GM19395 (cell line): Measurements from ENCODE around the gene SYT1.

Experiments used
- ATAC-seq: cut with Tn5 transposase; IDR thresholded peaks from one replicate; pipeline ENCODE4 v1.9.1; 2021; ENCODE audit warnings: mild to moderate bottlenecking, moderate library complexity; ENCODE audit not compliant: unreplicated experiment

Gene SYT1

DNA sequence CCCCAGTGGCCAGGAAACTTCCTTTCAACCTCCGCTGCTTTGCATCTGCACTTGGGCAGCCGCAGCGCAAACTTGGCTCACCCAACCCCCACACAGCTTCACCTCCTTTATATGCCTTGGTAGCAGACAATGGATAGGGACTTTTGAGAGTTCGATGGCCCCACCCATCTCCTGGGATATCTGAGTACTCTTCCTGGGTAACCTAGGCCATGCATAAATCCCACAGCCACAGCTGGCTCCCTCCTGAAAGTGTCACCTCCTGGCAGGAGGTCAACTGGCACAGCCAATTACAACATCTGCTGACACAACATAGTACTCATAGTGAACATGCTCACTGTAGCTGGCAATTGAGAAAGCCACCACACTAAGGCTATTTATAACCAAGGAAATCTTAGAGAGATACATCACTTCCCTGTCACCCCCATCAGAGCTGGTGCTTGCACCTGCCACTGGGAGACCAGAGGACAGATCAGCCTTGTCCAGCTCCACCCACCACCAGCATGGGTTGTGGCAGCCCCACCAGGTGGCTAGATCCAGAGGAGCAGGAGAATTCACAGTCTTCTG lies 410.0 kb downstream of the SYT1 start:
- no peak for ATAC-seq

DNA sequence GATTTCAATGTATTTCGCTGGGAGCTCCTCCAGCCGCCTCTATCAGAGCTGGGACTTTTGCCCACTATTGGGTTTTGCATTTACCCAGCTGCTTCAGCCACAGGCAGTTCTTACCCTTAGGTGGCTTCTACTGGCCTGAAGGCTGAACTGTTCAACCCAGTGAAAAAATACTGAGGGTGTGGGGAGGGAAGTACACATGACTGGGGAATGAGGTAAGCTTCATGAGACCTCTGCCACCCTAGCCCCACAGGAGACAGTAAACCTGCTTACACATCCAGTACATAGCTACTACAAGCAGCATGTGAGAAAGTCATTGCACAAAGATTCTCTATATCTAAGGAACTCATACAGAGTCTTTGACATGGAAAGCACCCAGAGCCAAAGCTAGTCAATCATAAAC lies 411.1 kb downstream of the SYT1 start:
- no peak for ATAC-seq

DNA sequence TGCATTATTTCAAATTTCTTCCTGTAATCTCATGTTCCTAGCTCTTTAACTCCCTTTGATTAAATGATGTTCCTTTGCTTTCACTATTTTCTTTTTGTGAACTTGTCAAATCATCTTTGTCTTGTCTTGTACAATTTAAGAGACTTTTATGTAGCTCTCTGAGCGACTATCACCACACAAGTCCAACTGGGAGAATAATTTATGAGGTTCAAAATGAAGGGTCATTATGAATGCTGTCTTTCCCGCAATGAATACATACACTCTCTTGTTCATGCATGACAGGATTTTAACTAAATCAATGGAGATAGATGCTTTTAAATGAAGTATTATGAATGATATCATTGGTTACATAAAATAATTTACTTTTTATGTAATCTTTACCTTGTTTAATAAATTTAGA lies 418.8 kb downstream of the SYT1 start:
- ATAC-seq: no peak

- ATAC-seq: no peak
These were observed 424.3 kb downstream of the SYT1 start for GRCh38 chr12:79288911-79289310.

- ATAC-seq: no peak
These were observed 427.1 kb downstream of the SYT1 start for GRCh38 chr12:79291711-79292110.

- no peak for ATAC-seq
These were observed 430.0 kb downstream of the SYT1 start for GRCh38 chr12:79294590-79294989.

- ATAC-seq: no peak
These were observed 431.0 kb downstream of the SYT1 start for GRCh38 chr12:79295572-79295971.

- no peak for ATAC-seq
These were observed 431.6 kb downstream of the SYT1 start for GRCh38 chr12:79296133-79296532.

- ATAC-seq: no peak
These were observed 432.3 kb downstream of the SYT1 start for GRCh38 chr12:79296871-79297270.

DNA sequence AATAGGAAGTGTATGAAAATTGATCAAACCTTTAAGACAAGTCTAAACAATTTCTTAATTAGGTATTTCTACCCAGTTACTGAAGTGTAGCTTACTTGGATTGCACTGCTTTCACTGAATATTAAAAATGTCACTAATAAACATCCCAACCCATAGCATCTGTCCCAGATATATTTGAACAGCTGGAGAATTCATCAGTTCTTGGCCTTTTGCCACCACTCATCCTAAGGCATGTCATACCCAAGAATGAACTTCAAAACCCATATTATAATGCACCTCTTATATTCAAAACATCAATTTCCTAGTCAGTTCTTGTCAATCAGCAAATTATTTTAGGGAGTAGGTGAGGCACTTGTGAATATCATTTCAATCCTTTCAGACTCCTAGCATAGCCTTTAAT lies 433.9 kb downstream of the SYT1 start:
- no peak for ATAC-seq

DNA sequence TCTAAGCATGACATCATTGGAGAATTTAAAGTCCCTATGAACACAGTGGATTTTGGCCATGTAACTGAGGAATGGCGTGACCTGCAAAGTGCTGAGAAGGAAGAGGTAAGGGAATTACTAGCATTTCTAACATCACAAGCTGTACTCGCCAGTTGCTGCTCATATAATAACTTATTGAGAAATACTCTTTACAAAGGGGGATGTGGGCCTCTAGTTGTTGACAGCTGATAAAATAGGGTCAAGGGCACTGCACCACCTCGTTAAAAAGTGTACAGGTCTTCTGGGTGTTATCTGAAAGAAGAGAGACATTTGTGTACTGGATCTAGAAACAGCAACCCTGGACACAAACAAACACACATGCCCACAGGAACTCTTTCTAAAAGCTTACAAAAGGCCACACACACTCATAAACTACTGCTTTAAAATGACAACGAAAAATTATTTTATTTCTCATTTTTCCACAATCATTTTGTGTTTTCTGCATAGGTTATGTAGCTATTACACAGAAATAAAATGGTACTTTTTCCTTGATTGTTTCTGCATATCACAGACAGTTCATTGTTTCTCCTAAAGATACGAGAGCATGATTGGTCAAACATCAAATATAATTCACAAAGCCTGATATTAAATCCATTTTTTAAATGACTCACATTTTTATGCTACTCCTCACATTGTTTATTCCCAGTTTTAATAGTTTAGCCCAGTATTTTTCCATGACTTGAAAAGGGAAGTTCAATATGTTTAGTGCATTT lies 435.0 kb downstream of the SYT1 start:
- ATAC-seq: no peak

DNA sequence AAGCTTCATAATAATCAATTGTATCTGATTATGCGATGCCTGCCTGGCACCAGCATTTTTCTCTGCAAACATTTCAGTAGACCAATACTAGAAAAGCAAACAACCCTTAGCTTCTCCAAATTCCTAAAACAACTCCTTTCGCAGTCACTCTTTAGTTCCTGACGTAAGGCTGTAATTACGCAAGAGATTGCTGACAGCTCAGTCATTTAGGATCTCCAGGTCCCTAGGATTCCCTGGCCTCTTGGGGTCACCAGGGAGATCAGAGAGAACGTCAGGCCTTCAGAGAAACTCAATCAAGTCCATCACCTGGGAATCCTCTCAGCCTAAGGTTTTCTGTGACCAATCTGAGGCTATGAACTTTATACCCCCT lies 435.6 kb downstream of the SYT1 start:
- ATAC-seq: no peak

- ATAC-seq: no peak
These were observed 436.6 kb downstream of the SYT1 start for GRCh38 chr12:79301181-79301580.

- no peak for ATAC-seq
These were observed 437.7 kb downstream of the SYT1 start for GRCh38 chr12:79302162-79302814.

- no peak for ATAC-seq
These were observed 442.8 kb downstream of the SYT1 start for GRCh38 chr12:79307340-79307739.

DNA sequence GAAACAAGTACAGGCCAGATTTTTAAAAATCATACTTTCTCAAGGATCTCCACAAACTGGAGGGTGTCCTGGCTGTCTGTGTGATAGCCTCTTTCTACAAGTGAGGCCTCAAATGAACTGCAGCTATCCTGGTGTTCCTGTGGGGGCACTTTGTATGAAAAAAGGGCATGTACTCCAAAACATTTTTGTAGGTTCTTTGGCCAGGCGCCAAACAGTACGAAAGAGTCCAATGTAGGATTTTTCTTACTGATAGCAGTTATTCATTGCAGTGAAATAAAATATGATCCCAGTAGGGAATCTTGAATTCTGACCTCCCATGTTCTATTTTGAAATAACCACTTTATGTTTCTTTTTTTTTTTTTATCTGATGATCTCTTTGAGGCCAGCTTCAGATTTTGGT lies 444.5 kb downstream of the SYT1 start:
- ATAC-seq: no peak

GRCh38 chr12:79317179-79317847 lies 452.7 kb downstream of the SYT1 start:
- ATAC-seq: no peak

- ATAC-seq: no peak
These were observed 458.3 kb downstream of the SYT1 start for GRCh38 chr12:79322905-79323304.

DNA sequence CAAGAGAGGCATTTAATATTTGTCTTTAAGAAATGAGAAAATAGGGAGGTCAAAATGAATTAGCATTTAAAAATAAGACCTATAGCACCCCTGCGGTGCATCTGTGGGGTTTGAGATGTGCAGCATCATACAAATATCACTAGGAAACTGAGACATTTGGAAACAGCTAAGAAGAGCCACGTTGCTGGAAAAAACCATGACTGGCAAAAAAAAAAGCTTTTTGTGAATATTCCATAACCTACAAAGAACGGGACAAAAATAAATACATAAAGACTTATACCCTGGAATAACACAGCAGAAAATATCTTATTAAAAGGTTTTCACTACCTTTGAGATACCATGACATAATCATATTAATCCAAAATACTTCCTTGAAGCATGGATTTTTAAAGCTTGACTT lies 460.0 kb downstream of the SYT1 start:
- ATAC-seq: no peak

- ATAC-seq: no peak
These were observed 461.6 kb downstream of the SYT1 start for GRCh38 chr12:79326222-79326621.

DNA sequence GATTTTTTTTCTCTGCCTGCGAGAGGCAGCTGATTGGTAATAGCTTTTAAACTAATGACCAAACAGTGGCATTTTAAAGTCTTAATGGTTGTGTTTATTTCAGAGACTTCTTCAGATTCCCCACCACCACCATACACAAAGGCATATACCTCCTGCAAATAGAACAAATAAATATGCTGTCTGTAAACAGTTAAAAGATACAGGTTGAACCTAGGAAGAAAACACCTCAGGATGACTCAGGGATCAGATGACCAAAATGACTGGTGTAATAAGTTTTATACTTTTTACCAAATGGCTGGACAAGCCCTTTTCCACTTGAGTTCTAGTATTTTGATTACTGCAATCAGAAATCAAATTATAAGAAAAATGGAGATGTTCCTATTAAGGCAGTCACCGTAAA lies 462.1 kb downstream of the SYT1 start:
- no peak for ATAC-seq

GRCh38 chr12:79327465-79327864 lies 462.9 kb downstream of the SYT1 start:
- ATAC-seq: no peak
